ENCODE results near the gene ERC1. TPM values are rescaled to one million over a fixed set of nuclear protein-coding genes. Genes with fewer than 3 reads are reported as not detected.

The ERC1 gene
- total RNA-seq, 1 donor from 2014 or later = 82.2 TPM

- Mint-ChIP-seq H3K27me3 (ENCODE audit: unreplicated experiment) (no peaks in the 10 kb centered on the region), H3K27ac (ENCODE audit: unreplicated experiment) (no peak overlapping the region), H3K9me3 (ENCODE audit: unreplicated experiment) (no peaks in the 10 kb centered on the region), H3K36me3 (ENCODE audit: unreplicated experiment) (no peaks in the 10 kb centered on the region), H3K4me1 (ENCODE audit: low read depth, unreplicated experiment) (peaks cover 4% of the 10 kb centered on the region), H3K4me3 (ENCODE audit: unreplicated experiment) (no peak overlapping the region)
- DNase-seq = no peak
- TF ChIP-seq, protein P1, sequence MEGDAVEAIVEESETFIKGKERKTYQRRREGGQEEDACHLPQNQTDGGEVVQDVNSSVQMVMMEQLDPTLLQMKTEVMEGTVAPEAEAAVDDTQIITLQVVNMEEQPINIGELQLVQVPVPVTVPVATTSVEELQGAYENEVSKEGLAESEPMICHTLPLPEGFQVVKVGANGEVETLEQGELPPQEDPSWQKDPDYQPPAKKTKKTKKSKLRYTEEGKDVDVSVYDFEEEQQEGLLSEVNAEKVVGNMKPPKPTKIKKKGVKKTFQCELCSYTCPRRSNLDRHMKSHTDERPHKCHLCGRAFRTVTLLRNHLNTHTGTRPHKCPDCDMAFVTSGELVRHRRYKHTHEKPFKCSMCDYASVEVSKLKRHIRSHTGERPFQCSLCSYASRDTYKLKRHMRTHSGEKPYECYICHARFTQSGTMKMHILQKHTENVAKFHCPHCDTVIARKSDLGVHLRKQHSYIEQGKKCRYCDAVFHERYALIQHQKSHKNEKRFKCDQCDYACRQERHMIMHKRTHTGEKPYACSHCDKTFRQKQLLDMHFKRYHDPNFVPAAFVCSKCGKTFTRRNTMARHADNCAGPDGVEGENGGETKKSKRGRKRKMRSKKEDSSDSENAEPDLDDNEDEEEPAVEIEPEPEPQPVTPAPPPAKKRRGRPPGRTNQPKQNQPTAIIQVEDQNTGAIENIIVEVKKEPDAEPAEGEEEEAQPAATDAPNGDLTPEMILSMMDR (IDR thresholded peaks at IDR 0.05; ENCODE audit: partially characterized antibody, unreplicated experiment) = no peak
Measured at GRCh38 chr12:1213205-1213604, 222.2 kb downstream of the ERC1 start.

- no peak for DNase-seq
- Mint-ChIP-seq H3K4me3 (ENCODE audit: unreplicated experiment) (no peak overlapping the region), H3K9me3 (ENCODE audit: unreplicated experiment) (no peaks in the 10 kb centered on the region), H3K4me1 (ENCODE audit: low read depth, unreplicated experiment) (peaks cover 4% of the 10 kb centered on the region), H3K36me3 (ENCODE audit: unreplicated experiment) (no peaks in the 10 kb centered on the region), H3K27me3 (ENCODE audit: unreplicated experiment) (no peaks in the 10 kb centered on the region), H3K27ac (ENCODE audit: unreplicated experiment) (no peak overlapping the region)
- TF ChIP-seq, protein P1 (IDR thresholded peaks at IDR 0.05; ENCODE audit: partially characterized antibody, unreplicated experiment) = no peak
Measured at GRCh38 chr12:1213618-1214205, 222.7 kb downstream of the ERC1 start.

- Mint-ChIP-seq H3K27ac (ENCODE audit: unreplicated experiment) (no peak overlapping the region), H3K36me3 (ENCODE audit: unreplicated experiment) (no peaks in the 10 kb centered on the region), H3K9me3 (ENCODE audit: unreplicated experiment) (no peaks in the 10 kb centered on the region), H3K27me3 (ENCODE audit: unreplicated experiment) (no peaks in the 10 kb centered on the region), H3K4me3 (ENCODE audit: unreplicated experiment) (no peak overlapping the region), H3K4me1 (ENCODE audit: low read depth, unreplicated experiment) (peaks cover 4% of the 10 kb centered on the region)
- TF ChIP-seq, protein P1 (IDR thresholded peaks at IDR 0.05; ENCODE audit: partially characterized antibody, unreplicated experiment) = no peak
- no peak for DNase-seq
Measured at GRCh38 chr12:1216560-1216959, 225.5 kb downstream of the ERC1 start.

DNA sequence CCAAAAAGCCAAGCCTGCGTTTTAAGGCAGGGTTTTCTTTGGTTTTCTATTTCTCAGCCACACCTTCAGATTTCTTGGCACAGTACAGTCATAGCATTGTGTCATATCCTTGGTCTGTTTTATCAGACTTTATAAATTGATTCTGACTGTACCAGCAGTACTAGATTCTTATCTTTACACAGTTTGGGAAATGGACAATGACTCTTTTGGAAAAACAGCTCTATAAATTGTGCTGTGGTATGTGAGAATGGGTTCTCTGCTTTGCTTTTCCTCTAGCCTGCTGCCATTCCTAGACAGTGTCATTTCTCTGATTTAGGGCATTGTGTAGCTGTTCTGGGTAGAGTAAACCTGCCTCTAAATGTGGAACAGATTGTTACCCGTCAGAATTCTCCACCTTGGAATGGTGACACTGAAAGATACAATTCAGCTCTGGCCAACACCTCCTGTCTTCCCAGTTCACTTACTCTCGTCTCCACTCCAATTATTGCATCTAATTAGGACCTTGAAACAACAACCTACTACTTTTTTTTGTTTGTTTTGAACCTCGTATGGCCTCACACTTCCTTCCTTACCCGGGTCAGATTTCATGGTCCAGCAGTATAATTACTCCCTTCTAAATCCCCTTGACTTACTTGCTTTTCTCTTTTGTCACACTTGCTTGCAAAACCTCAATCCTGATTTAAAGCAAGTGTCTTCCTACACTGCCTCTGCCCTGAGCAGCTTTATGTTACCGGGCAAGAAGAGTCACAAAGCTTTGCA lies 226.3 kb downstream of the ERC1 start:
- Mint-ChIP-seq H3K27me3 (ENCODE audit: unreplicated experiment) (no peaks in the 10 kb centered on the region), H3K4me3 (ENCODE audit: unreplicated experiment) (no peak overlapping the region), H3K36me3 (ENCODE audit: unreplicated experiment) (no peaks in the 10 kb centered on the region), H3K4me1 (ENCODE audit: low read depth, unreplicated experiment) (peaks cover under 1% of the 10 kb centered on the region), H3K9me3 (ENCODE audit: unreplicated experiment) (no peaks in the 10 kb centered on the region), H3K27ac (ENCODE audit: unreplicated experiment) (no peak overlapping the region)
- TF ChIP-seq, protein P1 (IDR thresholded peaks at IDR 0.05; ENCODE audit: partially characterized antibody, unreplicated experiment) = no peak
- no peak for DNase-seq

DNA sequence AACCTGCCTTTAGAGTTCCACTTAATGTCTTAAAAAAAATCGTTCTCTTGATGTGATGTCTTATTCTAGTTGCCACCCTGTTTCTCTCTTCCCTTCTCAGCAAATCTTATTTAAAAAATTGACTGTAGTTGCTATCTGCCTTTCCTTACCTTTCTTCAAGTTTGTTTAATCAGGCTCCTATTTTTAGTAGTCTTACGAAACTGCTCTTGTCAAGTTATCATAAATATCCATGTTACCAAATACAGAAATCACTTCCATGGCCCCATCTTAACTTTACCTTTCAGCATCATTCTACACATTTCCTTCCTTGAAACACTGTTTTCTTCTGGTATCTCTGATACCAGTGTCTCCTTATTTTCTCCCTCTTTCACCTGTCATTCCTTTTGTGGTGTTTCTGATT lies 227.3 kb downstream of the ERC1 start:
- H3K9me3 Mint-ChIP-seq (ENCODE audit: unreplicated experiment) = no peaks in the 10 kb centered on the region
- H3K4me3 Mint-ChIP-seq (ENCODE audit: unreplicated experiment) = no peak overlapping the region
- no peaks in the 10 kb centered on the region for H3K36me3 Mint-ChIP-seq (ENCODE audit: unreplicated experiment)
- H3K27ac Mint-ChIP-seq (ENCODE audit: unreplicated experiment) = no peak overlapping the region
- peaks cover 4% of the 10 kb centered on the region for H3K4me1 Mint-ChIP-seq (ENCODE audit: low read depth, unreplicated experiment)
- TF ChIP-seq, protein P1 (IDR thresholded peaks at IDR 0.05; ENCODE audit: partially characterized antibody, unreplicated experiment) = no peak
- no peaks in the 10 kb centered on the region for H3K27me3 Mint-ChIP-seq (ENCODE audit: unreplicated experiment)
- DNase-seq = no peak

Measured in glutamatergic neuron (in vitro differentiated cells).